Osteoblast (primary cell): ENCODE results near the gene GORAB. TPM values are rescaled to one million over a fixed set of nuclear protein-coding genes. Genes with fewer than 3 reads are reported as not detected.

Source experiments
- DNase-seq: peaks from one replicate; pipeline ENCODE4 v3.0.0; 2011; ENCODE audit warnings: low spot score, mixed read lengths; ENCODE audit not compliant: insufficient read length; ENCODE audit errors: missing footprints
- H2AFZ ChIP-seq: 2 replicates; pipeline ENCODE4 v1.6.0; 2011; ENCODE audit warnings: mild to moderate bottlenecking, low read length
- H3K27ac ChIP-seq: 2 replicates; pipeline ENCODE4 v1.5.1; 2011; ENCODE audit warnings: mild to moderate bottlenecking, low read depth, low read length, moderate library complexity
- H3K27me3 ChIP-seq: 2 replicates; pipeline ENCODE4 v1.6.0; 2012; ENCODE audit warnings: mild to moderate bottlenecking, control low read depth, inconsistent platforms, low read length, moderate library complexity; ENCODE audit not compliant: insufficient read depth
- H3K36me3 ChIP-seq: 2 replicates; pipeline ENCODE4 v1.5.1; 2011; ENCODE audit warnings: mild to moderate bottlenecking, low read length, control low read depth, moderate library complexity; ENCODE audit not compliant: insufficient read depth
- H3K4me1 ChIP-seq: 2 replicates; pipeline ENCODE4 v1.5.1; 2011; ENCODE audit warnings: mild to moderate bottlenecking, low read length, control low read depth, moderate library complexity; ENCODE audit not compliant: insufficient read depth
- H3K4me2 ChIP-seq: 2 replicates; pipeline ENCODE4 v1.6.0; 2011; ENCODE audit warnings: mild to moderate bottlenecking, low read length; ENCODE audit not compliant: insufficient read depth
- H3K4me3 ChIP-seq: fragments of 200-600 bp; sonication (generic); 3 replicates; pipeline ENCODE4 v1.5.1; 2012; ENCODE audit warnings: mild to moderate bottlenecking, low read length, inconsistent platforms; ENCODE audit not compliant: insufficient read depth
- H3K79me2 ChIP-seq: 2 replicates; pipeline ENCODE4 v1.6.0; 2012; ENCODE audit warnings: mild to moderate bottlenecking, low read length, control low read depth, inconsistent platforms; ENCODE audit not compliant: insufficient read depth
- H3K9me3 ChIP-seq: 2 replicates; pipeline ENCODE4 v1.5.1; 2011; ENCODE audit warnings: low read depth, low read length, control low read depth
- H4K20me1 ChIP-seq: 2 replicates; pipeline ENCODE4 v1.6.0; 2012; ENCODE audit warnings: mild to moderate bottlenecking, low read length, control low read depth; ENCODE audit not compliant: insufficient read depth
- total RNA-seq: library from RNA; depleted of rRNA; stranded (reverse); fragments of >200 nt; gene quantifications from 2 replicates; pipeline ENCODE4 v1.2.3, GENCODE V29; 2012
- TF ChIP-seq, protein P1 (sequence below): IDR thresholded peaks from 2 replicates; pipeline ENCODE4 v1.5.1; 2011; ENCODE audit warnings: mild to moderate bottlenecking, low read depth, low read length, moderate library complexity; ENCODE audit errors: extremely low read depth

GORAB gene
- total RNA-seq, 1 donor, result 16.3 TPM

DNA sequence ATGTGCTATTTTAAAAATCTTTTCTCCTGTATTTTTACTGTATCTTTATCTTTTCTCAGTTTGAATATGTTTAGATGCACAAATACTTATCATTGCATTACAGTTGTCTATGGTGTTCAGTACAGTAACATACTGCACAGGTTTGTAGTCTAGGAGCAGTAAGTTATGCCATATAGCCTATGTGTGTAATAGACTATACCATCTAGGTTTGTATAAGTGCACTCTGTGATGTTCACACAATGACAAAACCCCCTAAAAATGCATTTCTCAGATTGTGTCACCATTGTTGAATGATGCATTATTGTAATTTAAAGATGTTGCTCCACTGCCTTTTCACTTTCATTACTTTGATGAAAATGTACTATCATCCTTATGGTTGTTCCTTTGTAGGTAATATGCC, 67.1 kb downstream of the GORAB start:
- Histone ChIP-seq H2AFZ (no peak overlapping the region), H4K20me1 (no peaks in the 10 kb centered on the region), H3K4me1 (no peaks in the 10 kb centered on the region), H3K4me2 (no peak overlapping the region), H3K4me3 (no peak overlapping the region), H3K27ac (no peak overlapping the region), H3K36me3 (no peaks in the 10 kb centered on the region), H3K79me2 (no peaks in the 10 kb centered on the region), H3K9me3 (no peaks in the 10 kb centered on the region), H3K27me3 (no peaks in the 10 kb centered on the region)
- TF ChIP-seq, protein P1, sequence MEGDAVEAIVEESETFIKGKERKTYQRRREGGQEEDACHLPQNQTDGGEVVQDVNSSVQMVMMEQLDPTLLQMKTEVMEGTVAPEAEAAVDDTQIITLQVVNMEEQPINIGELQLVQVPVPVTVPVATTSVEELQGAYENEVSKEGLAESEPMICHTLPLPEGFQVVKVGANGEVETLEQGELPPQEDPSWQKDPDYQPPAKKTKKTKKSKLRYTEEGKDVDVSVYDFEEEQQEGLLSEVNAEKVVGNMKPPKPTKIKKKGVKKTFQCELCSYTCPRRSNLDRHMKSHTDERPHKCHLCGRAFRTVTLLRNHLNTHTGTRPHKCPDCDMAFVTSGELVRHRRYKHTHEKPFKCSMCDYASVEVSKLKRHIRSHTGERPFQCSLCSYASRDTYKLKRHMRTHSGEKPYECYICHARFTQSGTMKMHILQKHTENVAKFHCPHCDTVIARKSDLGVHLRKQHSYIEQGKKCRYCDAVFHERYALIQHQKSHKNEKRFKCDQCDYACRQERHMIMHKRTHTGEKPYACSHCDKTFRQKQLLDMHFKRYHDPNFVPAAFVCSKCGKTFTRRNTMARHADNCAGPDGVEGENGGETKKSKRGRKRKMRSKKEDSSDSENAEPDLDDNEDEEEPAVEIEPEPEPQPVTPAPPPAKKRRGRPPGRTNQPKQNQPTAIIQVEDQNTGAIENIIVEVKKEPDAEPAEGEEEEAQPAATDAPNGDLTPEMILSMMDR, result no peak
- DNase-seq, result no peak

DNA sequence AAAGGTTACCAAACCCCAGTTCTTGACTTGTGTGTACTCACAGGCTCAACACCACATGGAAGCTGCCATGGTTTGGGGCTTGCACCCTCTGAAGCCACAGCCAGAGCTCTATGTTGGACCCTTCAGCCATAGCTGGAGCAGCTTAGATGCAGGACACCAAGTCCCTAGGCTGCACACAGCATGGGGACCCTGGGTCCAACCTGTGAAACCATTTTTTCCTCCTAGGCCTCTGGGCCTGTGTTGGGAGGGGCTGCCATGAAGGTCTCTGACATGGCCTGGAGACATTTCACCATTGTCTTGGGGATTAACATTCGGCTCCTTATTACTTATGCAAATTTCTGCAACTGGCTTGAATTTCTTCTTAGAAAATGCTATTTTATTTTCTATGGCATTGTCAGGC, 69.9 kb downstream of the GORAB start:
- Histone ChIP-seq H3K27ac (no peak overlapping the region), H3K4me1 (no peaks in the 10 kb centered on the region), H3K27me3 (no peaks in the 10 kb centered on the region), H3K79me2 (no peaks in the 10 kb centered on the region), H2AFZ (no peak overlapping the region), H3K9me3 (no peaks in the 10 kb centered on the region), H4K20me1 (no peaks in the 10 kb centered on the region), H3K36me3 (no peaks in the 10 kb centered on the region), H3K4me2 (no peak overlapping the region), H3K4me3 (no peak overlapping the region)
- DNase-seq, result no peak
- TF ChIP-seq, protein P1, result no peak

Other genes with a start within 250 kb of the GORAB start
- 307 and 427 TPM in 2 replicates for gene PRRX1, start 132.0 kb downstream of the GORAB start, total RNA-seq